Astrocyte of the cerebellum (primary cell): Measurements from ENCODE around the gene ARHGAP40.

Experiments used
- DNase-seq: peaks from one replicate; pipeline ENCODE4 v3.0.0-alpha.2; 2011; ENCODE audit warnings: low read depth
- H3K4me3 ChIP-seq: 2 replicates; pipeline ENCODE4 v1.5.1; 2011; ENCODE audit warnings: mild to moderate bottlenecking, low read depth, low read length, moderate library complexity
- in situ Hi-C: cut with HindIII; loops from 2 replicates; pipeline ENCODE4 v1.10.0; 2017; ENCODE audit warnings: low sequenced_read_pairs
- TF ChIP-seq, protein P1 (sequence below): IDR thresholded peaks from 2 replicates; pipeline ENCODE4 v1.5.1; 2012; ENCODE audit warnings: low read length, low read depth, moderate library complexity, mild to moderate bottlenecking; ENCODE audit errors: missing control alignments

The ARHGAP40 gene

DNA sequence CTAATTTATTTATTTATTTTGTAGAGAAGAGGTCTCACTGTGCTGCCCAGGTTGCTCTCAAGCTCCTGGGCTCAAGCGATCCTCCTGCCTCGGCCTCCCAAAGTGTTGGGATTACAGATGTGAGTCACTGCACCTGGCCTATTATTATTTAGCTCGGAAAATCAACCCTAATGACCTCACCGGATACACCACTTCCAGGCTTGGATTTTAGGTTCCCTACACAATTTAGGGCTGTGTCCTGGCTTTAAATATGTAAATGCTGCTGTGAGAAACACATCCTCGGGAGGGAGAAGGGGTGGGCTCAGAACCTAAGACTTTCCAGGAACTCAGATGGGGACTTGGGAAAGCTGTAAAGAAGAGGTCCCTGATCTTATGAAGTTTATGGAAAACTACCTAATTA, 71.7 kb downstream of the ARHGAP40 start:
- no peak for DNase-seq
- TF ChIP-seq, protein P1, sequence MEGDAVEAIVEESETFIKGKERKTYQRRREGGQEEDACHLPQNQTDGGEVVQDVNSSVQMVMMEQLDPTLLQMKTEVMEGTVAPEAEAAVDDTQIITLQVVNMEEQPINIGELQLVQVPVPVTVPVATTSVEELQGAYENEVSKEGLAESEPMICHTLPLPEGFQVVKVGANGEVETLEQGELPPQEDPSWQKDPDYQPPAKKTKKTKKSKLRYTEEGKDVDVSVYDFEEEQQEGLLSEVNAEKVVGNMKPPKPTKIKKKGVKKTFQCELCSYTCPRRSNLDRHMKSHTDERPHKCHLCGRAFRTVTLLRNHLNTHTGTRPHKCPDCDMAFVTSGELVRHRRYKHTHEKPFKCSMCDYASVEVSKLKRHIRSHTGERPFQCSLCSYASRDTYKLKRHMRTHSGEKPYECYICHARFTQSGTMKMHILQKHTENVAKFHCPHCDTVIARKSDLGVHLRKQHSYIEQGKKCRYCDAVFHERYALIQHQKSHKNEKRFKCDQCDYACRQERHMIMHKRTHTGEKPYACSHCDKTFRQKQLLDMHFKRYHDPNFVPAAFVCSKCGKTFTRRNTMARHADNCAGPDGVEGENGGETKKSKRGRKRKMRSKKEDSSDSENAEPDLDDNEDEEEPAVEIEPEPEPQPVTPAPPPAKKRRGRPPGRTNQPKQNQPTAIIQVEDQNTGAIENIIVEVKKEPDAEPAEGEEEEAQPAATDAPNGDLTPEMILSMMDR = no peak
- in situ Hi-C loops = no loop called here
- H3K4me3 ChIP-seq = no peak overlapping the region

DNA sequence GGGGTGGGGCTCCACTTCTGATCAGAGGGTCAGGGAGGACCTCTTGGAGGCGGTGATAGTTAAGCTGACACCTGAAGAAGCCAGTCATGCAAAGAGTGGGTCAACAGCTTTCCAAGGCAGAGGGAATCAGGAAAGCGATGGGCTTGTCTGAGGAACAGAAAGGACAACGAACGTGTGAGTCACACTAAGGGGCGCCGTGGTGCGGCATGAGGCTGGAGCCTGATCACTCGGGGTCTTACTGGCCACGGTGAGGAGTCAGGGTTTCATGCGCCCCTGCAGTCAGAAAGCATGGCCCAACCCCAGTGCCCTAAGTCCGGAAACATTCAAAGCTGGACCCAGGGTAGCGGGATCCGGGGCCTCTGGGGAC, 72.1 kb downstream of the ARHGAP40 start:
- peak overlapping the region; percentile 50 for H3K4me3 ChIP-seq
- in situ Hi-C loops = no loop called here
- TF ChIP-seq, protein P1 = no peak
- DNase-seq = no peak

DNA sequence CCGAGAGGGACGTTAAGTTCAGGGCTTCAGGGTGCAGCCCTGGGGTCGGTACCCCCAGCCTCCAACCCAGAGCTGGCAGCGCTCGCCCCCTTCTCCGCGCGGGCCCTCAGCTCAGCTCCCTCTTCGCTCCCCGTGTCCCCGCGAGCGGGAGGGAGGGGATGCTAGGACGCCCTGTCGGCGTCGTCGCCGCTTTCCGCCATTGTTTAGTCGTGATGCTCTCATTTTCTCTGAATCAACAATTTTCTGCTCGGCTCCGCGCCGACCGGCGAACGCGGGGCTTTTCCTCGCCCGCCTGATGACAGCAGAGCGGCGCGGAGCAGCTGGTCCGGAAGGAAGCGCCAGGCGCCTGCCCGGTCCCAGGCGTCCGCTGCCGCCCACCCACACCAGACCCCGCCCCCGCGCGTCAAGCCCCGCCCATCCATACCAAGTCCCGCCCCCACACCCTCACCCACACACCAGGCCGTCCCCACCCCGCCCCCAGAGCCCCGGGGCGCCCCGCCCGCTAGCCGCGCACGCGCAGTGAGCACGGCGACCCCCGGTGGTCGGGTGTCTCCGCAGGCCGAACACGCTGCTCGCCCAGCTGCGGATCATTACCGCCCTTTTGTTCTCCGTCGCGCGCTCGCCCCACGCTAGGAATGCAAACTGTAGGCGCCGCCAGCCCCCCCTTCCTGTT, 72.6 kb downstream of the ARHGAP40 start:
- TF ChIP-seq, protein P1 = no peak
- no peak for DNase-seq
- H3K4me3 ChIP-seq = peak overlapping the region; percentile 50
- in situ Hi-C loops = no loop called here

GRCh38 chr20:38674765-38675133, 73.1 kb downstream of the ARHGAP40 start:
- TF ChIP-seq, protein P1 = no peak
- in situ Hi-C loops = no loop called here
- no peak for DNase-seq
- no peak overlapping the region for H3K4me3 ChIP-seq

DNA sequence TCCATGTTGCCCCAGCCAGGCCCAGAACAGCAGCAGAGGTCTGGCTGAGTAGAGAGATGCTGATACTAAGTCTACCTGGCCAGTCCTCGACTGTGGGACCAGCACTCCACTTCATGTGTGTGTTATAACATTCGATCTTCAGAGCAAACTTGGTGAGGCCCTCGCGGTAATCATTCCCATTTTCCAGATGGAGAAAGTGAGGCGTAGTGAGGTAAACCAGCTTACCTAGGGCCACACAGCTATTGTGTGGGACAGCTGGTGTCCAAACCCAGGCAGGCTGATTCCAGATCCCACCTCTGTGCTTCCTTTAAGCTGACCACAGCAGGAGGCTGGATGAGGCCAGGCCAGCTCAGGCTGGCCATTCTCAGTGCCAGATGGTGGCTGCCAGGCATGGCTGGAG, 75.0 kb downstream of the ARHGAP40 start:
- no peak for DNase-seq
- TF ChIP-seq, protein P1 = no peak
- no peak overlapping the region for H3K4me3 ChIP-seq
- in situ Hi-C loops = no loop called here

- in situ Hi-C loops = no loop called here
- no peak overlapping the region for H3K4me3 ChIP-seq
- TF ChIP-seq, protein P1 = no peak
- peak; percentile 6 for DNase-seq
Observed at GRCh38 chr20:38680500-38681306, 79.1 kb downstream of the ARHGAP40 start.
